AG08396 (cell line): ENCODE data around the gene HCFC1R1.

ENCODE experiments used
- DNase-seq: peaks from one replicate; pipeline ENCODE4 v3.0.0; 2012; ENCODE audit warnings: low spot score, mixed read lengths

Gene HCFC1R1

DNA sequence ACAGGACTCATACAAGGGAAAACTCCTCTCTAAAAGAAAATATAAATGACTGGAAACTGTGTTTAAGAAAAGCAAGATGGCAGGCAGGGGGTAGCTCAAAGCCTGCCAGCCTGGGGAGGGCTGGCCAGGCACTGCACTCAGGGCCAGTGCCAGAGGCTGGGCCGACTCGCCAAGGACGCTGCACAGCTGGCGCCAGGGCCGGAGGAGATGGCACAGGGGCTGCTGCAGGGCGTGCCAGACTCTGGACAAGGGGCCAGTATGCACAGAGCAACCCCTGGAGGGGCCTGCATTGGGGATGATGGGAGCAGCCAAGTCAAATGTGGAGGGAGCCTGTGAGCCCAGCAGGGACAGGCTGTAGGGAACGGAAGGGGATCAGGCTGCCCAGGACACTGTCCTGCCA, 47.5 kb downstream of the HCFC1R1 start:
- DNase-seq = no peak

GRCh38 chr16:2975161-2975795, 48.5 kb downstream of the HCFC1R1 start:
- DNase-seq = no peak

GRCh38 chr16:2974319-2975056, 49.3 kb downstream of the HCFC1R1 start:
- DNase-seq = no peak

DNA sequence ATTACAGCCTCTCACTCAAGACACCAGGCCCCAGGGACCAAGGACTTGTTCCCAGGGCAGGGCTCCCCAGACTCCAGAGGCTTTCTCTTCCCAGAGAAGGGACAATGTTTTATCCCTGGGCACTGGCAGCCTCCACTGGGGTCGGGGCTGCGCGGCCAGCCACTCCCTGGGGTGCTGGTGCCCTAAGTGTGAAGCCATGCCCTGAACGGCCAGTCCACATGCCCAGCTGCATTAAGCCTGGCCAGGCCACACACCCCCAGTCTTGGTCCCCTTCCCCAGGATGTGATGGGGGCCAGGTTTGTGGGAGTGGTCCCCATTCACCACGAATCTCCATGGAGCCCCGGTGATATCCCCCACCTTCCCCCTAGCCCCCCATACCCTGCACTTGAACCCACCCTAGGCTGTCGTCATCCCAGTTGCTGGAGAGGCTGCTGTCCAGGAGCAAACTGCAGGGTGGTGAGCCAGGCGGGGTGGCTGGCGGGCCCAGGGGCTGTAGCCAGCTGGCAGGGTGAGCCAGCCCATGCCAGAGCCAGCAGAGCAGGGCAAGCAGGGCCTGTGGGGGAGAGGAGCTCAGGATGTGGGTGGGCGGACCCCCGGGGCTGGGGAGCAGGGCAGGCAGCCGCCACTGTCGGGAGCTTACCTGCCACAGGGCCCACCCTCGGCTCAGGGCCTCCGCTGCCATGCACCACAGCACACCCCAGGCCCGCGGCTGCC, 50.0 kb downstream of the HCFC1R1 start:
- no peak for DNase-seq

DNA sequence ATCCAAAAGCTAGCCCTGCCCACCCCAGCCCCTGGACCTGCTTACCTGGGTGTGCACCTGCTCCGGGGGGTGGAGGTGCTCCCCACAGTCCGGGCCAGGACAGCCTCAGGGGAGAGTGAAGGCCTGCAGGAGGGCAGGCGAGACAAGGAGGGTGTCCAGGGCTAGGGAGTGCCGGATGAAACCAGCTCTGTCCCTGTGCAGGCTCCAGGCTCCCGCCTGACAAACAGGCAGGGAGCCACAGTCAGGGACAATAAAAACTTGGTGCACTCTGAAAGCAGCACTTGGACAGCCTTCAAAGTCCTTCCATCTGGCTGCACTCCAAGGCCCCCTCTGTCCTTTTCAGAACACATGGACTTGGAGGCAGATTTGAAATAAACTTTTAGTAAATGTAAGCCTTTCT, 50.6 kb downstream of the HCFC1R1 start:
- DNase-seq = no peak
